Ovary (tissue), 9 donors: ENCODE results near the gene FANCC. TPM values are rescaled to one million over a fixed set of nuclear protein-coding genes. Genes with fewer than 3 reads are reported as not detected.

Experiments used
- DNase-seq, 5 donors: peaks; one replicate each; pipeline ENCODE4 v3.0.0-alpha.2; 2019 to 2020
- H3K27ac ChIP-seq, 2 donors: fragments of 200-600 bp; one replicate each; pipeline versions ENCODE4 v1.5.1 to v1.8.0; 2019 to 2022
- H3K27me3 ChIP-seq: fragments of 200-600 bp; one replicate; pipeline ENCODE4 v1.8.0; 2022
- H3K36me3 ChIP-seq: fragments of 200-600 bp; sonication (generic); one replicate; pipeline ENCODE4 v1.5.1; 2019
- H3K4me1 ChIP-seq: one replicate; pipeline ENCODE4 v1.8.1; 2013; ENCODE audit warnings: mild to moderate bottlenecking, moderate library complexity; ENCODE audit not compliant: insufficient read depth
- H3K4me3 ChIP-seq: fragments of 200-600 bp; sonication (generic); one replicate; pipeline ENCODE4 v1.5.1; 2017
- H3K9me3 ChIP-seq, 2 donors: fragments of 200-600 bp in 1 of 2; sonication (generic) in 1 of 2; one replicate each; pipeline versions ENCODE4 v1.5.1 to v1.8.1; 2013 to 2019; ENCODE audit warnings: mild to moderate bottlenecking in 1 of 2, moderate library complexity in 1 of 2
- EP300 ChIP-seq: sonication (generic); formaldehyde crosslinking; IDR thresholded peaks from one replicate; pipeline ENCODE4 v1.6.1; 2017; ENCODE audit warnings: antibody characterized with exemption
- POLR2A ChIP-seq: fragments of 450-650 bp; IDR thresholded peaks from one replicate; pipeline ENCODE4 v1.6.1; 2017; ENCODE audit warnings: antibody characterized with exemption, mild to moderate bottlenecking, moderate library complexity
- WGBS, 3 donors: extraction: QIAGEN DNeasy Blood & Tissue Kit in 1 of 3; methylation state at CpG; one replicate each; pipeline versions ENCODE4 v1.1.5 to v1.1.7; 2013 to 2017; 5-methylcytosine and 5-hydroxymethylcytosine counted together
- intact Hi-C, 4 donors: fragments of 100-400 bp; cut with DNase I; formaldehyde crosslinking; loops; one replicate each; pipeline versions ENCODE4 v1.11.0 to v1.15.1; 2022 to 2023
- polyA plus RNA-seq, 2 donors: library from polyadenylated mRNA; stranded (reverse); fragments of 200-250 nt in 1 of 2; fragments of 350-450 nt in 1 of 2; fragmentation: Illumina TruSeq in 1 of 2; extraction: RNeasy Lipid Tissue Mini Kit (QIAGEN cat#74804) in 1 of 2; gene quantifications; one replicate each; pipeline ENCODE4 v1.2.3, GENCODE V29; 2013 to 2014
- total RNA-seq, 7 donors: library from RNA; depleted of rRNA in 2 of 7; stranded (reverse); fragments of >200 nt in 2 of 7; fragmentation: NEBNext Ultra II Directional in 3 of 7; extraction: Animal tissue kit (Norgen Biotek cat#: 25700) in 3 of 7; gene quantifications; one replicate each; pipeline versions ENCODE4 v1.1.0 to v1.2.4, GENCODE V29; 2016 to 2023
- TF ChIP-seq, protein P1 (sequence below), 3 donors: fragments of 450-650 bp in 2 of 3; fragments of 200-600 bp in 1 of 3; IDR thresholded peaks; one replicate each; pipeline versions ENCODE4 v1.5.1 to v1.8.0; 2016 to 2022; ENCODE audit warnings: antibody characterized with exemption in 3 of 3, mild to moderate bottlenecking in 1 of 3
- donor health status: DM: no; HTN: no; CAD: no; lungs with moderate emphysema.
- donor health status: DM: no; HTN: no; CAD: no.
- donor health status: Bipolar disorder and iron deficiency.
- donor health status: DM: yes; HTN: yes; CAD: no.
- donor health status: DM: no; HTN: no; CAD: no.
- donor health status: DM: yes; HTN: yes; CAD: no.

Gene FANCC
- total and polyA plus RNA-seq, 9 donors: 2.9 to 7.5 (median 4.9) TPM

DNA sequence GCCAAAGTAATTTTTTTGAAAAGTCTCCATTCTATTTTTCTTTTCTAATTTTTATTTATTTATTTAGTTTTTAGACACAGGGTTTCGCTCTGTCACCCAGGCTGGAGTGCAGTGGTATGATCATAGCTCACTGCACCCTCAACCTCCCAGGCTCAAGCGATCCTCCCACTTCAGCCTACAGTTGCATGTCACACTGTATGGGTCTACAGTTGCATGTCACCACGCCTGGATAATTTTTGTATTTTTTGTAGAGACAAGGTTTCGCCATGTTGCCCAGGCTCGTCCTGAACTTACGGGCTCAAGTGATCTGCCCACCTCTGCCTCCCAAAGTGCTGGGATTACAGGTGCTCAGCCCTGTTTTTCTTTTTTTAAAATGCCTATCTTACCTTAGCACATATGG is 10.7 kb downstream of the FANCC start:
- TF ChIP-seq, protein P1, sequence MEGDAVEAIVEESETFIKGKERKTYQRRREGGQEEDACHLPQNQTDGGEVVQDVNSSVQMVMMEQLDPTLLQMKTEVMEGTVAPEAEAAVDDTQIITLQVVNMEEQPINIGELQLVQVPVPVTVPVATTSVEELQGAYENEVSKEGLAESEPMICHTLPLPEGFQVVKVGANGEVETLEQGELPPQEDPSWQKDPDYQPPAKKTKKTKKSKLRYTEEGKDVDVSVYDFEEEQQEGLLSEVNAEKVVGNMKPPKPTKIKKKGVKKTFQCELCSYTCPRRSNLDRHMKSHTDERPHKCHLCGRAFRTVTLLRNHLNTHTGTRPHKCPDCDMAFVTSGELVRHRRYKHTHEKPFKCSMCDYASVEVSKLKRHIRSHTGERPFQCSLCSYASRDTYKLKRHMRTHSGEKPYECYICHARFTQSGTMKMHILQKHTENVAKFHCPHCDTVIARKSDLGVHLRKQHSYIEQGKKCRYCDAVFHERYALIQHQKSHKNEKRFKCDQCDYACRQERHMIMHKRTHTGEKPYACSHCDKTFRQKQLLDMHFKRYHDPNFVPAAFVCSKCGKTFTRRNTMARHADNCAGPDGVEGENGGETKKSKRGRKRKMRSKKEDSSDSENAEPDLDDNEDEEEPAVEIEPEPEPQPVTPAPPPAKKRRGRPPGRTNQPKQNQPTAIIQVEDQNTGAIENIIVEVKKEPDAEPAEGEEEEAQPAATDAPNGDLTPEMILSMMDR (IDR thresholded peaks at IDR 0.05): no peak
- 96 to 97% (median 97%) methylated on average over 6 of the region's 6 CpGs for WGBS, 3 donors
- no peak for DNase-seq

DNA sequence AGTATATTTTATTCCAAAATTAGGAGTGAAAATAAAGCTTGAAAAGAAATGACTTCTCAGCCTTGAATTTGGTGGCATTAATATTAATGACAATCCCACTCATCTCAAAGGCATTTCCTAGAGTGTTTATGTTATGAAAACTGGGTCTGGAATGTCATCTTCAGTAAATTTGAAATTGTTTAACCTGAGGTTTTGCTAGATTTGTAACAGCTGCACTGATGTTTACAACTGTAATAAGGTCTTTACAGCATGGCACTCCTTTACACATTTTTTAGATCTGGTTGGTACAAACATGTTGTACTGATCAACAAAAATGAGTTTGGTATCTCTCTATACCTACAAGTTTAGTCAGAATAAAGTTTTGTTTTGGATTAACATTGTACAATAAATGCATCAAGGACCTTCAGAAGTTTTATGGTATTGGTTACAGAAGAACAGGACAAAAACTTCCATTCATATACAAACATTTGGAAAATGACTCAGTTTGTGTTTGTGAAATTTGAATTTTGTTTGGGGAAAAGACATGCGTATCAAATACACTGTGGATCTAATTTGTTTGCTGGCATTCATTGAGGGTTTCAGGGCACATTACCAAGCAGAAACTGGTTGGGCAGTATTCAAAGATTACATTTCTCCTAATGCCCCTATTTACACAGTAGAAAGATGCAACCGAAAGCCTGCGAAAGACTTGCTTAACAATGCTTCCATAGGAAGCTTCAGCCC is 11.6 kb downstream of the FANCC start:
- Histone ChIP-seq H3K27me3 (no peaks in the 10 kb centered on the region), H3K27ac (no peak overlapping the region), H3K9me3 (no peaks in the 10 kb centered on the region), H3K36me3 (no peaks in the 10 kb centered on the region), H3K4me1 (peaks cover 5% of the 10 kb centered on the region), H3K4me3 (no peak overlapping the region)
- WGBS, 3 donors: 54 to 67% (median 65%) methylated on average over 3 of the region's 3 CpGs
- intact Hi-C loops: no loop called here
- no peak for TF ChIP-seq POLR2A
- TF ChIP-seq, protein P1 (IDR thresholded peaks at IDR 0.05): no peak
- TF ChIP-seq EP300: no peak
- DNase-seq: no peak

More for the DNA sequence above, 10.7 kb downstream of the FANCC start:
- no peaks in the 10 kb centered on the region for H3K27me3 ChIP-seq
- intact Hi-C loops: no loop called here
- H3K9me3 ChIP-seq: no peaks in the 10 kb centered on the region
- H3K36me3 ChIP-seq: no peaks in the 10 kb centered on the region
- H3K27ac ChIP-seq: no peak overlapping the region
- H3K4me3 ChIP-seq: no peak overlapping the region
- peaks cover 4% of the 10 kb centered on the region for H3K4me1 ChIP-seq

DNA sequence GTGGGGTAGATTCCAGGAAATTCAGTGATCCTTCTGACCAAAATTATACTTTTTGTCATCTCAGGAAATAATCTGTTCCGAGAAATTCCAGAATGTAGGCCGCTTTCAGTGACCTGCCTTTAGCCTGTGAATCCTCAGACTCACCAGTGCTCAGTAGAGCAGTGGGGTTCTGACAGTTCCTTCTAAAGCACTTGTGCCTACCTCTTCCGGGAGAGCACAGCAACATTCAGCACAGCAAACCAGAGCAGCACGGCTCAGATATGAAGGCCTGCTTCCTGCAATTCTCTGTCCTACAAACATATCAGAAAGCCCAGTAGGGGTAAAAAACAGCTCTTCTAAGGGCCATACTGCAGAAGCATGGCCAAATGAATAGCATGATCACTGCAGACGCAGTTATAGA is 15.0 kb downstream of the FANCC start:
- TF ChIP-seq, protein P1 (IDR thresholded peaks at IDR 0.05): no peak
- TF ChIP-seq POLR2A: no peak
- TF ChIP-seq EP300: no peak
- H3K9me3 ChIP-seq: no peaks in the 10 kb centered on the region
- H3K27ac ChIP-seq: no peak overlapping the region
- H3K36me3 ChIP-seq: no peaks in the 10 kb centered on the region
- H3K27me3 ChIP-seq: no peaks in the 10 kb centered on the region
- DNase-seq: no peak
- H3K4me3 ChIP-seq: no peak overlapping the region
- H3K4me1 ChIP-seq: peaks cover 7% of the 10 kb centered on the region
- intact Hi-C loops: no loop called here
- 67 to 91% (median 84%) methylated on average over 5 of the region's 5 CpGs for WGBS, 3 donors

DNA sequence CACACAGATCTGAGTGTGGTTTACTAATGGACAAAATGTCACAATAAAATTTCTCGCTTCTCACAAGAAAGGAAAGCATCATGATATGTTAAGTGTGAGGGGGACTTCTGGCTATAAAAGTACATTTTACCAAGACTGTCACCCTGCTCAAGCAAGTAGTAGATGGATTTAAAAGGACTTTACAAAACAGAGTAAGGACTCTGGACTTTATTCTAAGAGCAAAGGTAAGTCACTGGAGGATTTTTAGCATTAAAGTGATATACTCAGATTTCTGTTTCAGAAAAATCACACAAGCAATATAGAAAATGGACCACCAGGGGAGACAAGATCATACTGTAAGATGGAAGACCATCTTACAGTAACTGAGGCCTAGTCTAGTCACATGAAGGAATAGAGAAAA is 19.7 kb downstream of the FANCC start:
- peaks cover 4% of the 10 kb centered on the region for H3K4me1 ChIP-seq

More for the DNA sequence above, 19.7 kb downstream of the FANCC start:
- 94 to 100% (median 100%) methylated on average over 1 of the region's 1 CpG for WGBS, 3 donors
- Histone ChIP-seq H3K4me3 (no peak overlapping the region), H3K36me3 (no peaks in the 10 kb centered on the region), H3K27ac (no peak overlapping the region), H3K9me3 (no peaks in the 10 kb centered on the region), H3K27me3 (no peaks in the 10 kb centered on the region)
- intact Hi-C loops: no loop called here
- no peak for TF ChIP-seq EP300
- TF ChIP-seq, protein P1 (IDR thresholded peaks at IDR 0.05): no peak
- DNase-seq: no peak
